K562 (cell line): ENCODE results near the gene IL17RA. TPM values are rescaled to one million over a fixed set of nuclear protein-coding genes. Genes with fewer than 3 reads are reported as not detected.

ENCODE experiments used
- ATAC-seq: fragments of 200-7000 bp; cut with Tn5 transposase; 3 replicates; pipeline ENCODE4 v1.9.1; 2020; ENCODE audit warnings: moderate library complexity
- BruUV-seq: library from RNA; stranded (reverse); fragments of 400-500 nt; replicated peaks from 2 replicates; lab custom pipeline; 2021; lab: Mats Ljungman, UMichigan
- CTCF ChIA-PET: fragments of 300-600 bp; formaldehyde crosslinking; extraction: SDS; loops from one replicate; lab custom pipeline; 2021; ENCODE audit warnings: low intra/inter-chr PET ratio; lab: Yijun Ruan, JAX
- POLR2A ChIA-PET: fragments of 300-600, 350-650 bp; sonication (Branson Sonifier 250); formaldehyde crosslinking; extraction: SDS; loops from one replicate; lab custom pipeline; 2021; ENCODE audit warnings: antibody characterized with exemption, inconsistent platforms; lab: Yijun Ruan, JAX
- DNase-seq, 4 experiments: peaks; one replicate each; pipeline versions ENCODE4 v3.0.0 to v3.0.0-alpha.2; 2011 to 2018; ENCODE audit warnings: low spot score in 3 of 4, mixed read lengths in 3 of 4; ENCODE audit errors: extremely low read depth in 1 of 4
- FAIRE-seq: peaks from 2 replicates; lab custom pipeline; 2011; peaks lifted over from hg19 to GRCh38; lab: Jason Lieb, UNC
- H2AFZ ChIP-seq: 2 replicates; pipeline ENCODE4 v1.6.0; 2011; ENCODE audit warnings: low read depth, low read length, control low read depth, inconsistent platforms
- H3K27ac ChIP-seq: fragments of 200-600 bp; 3 replicates; pipeline ENCODE4 v1.8.0; 2011; ENCODE audit warnings: low read depth, mild to moderate bottlenecking, control low read depth, inconsistent platforms, low read length, moderate library complexity, mixed read lengths; ENCODE audit errors: extremely low read depth
- H3K27me3 ChIP-seq, 2 experiments: fragments of 300-600 bp in 1 of 2; 2 replicates in 1 of 2; 3 replicates in 1 of 2; pipeline versions ENCODE4 v1.6.0 to v1.8.0; 2011; ENCODE audit warnings: inconsistent platforms in 2 of 2, low read length in 2 of 2, mild to moderate bottlenecking in 1 of 2, mixed read lengths in 1 of 2, moderate library complexity in 1 of 2; ENCODE audit not compliant: control insufficient read depth in 2 of 2, insufficient read depth in 2 of 2
- H3K36me3 ChIP-seq: fragments of 300-600 bp; 3 replicates; pipeline ENCODE4 v1.8.0; 2011; ENCODE audit warnings: mild to moderate bottlenecking, low read length, inconsistent platforms; ENCODE audit not compliant: control insufficient read depth, insufficient read depth
- H3K4me1 ChIP-seq, 2 experiments: fragments of 200-600 bp in 1 of 2; replicated peaks in 1 of 2; 2 replicates in 1 of 2; 3 replicates in 1 of 2; pipeline versions ENCODE4 v1.5.1 to v1.8.0; 2011; ENCODE audit warnings: inconsistent platforms in 2 of 2, low read length in 2 of 2, mild to moderate bottlenecking in 1 of 2, mixed read lengths in 1 of 2, moderate library complexity in 1 of 2; ENCODE audit not compliant: control insufficient read depth in 2 of 2, insufficient read depth in 2 of 2
- H3K4me2 ChIP-seq: 2 replicates; pipeline ENCODE4 v1.6.1; 2011; ENCODE audit warnings: low read length, control low read depth, inconsistent platforms, mixed read lengths; ENCODE audit not compliant: insufficient read depth
- H3K4me3 ChIP-seq: fragments of 200-600 bp; sonication (generic), shearing (Covaris generic); 2 replicates; pipeline ENCODE4 v1.5.1; 2016; ENCODE audit warnings: control low read depth, inconsistent platforms
- H3K79me2 ChIP-seq: fragments of 200-600 bp; 3 replicates; pipeline ENCODE4 v1.8.0; 2011; ENCODE audit warnings: low read length, inconsistent platforms; ENCODE audit not compliant: control insufficient read depth, insufficient read depth
- H3K9ac ChIP-seq, 2 experiments: 2 replicates each; pipeline versions ENCODE4 v1.6.0 to v1.6.1; 2011; ENCODE audit warnings: low read depth in 2 of 2, low read length in 2 of 2, control low read depth in 1 of 2, inconsistent platforms in 1 of 2, mild to moderate bottlenecking in 1 of 2, mixed read lengths in 1 of 2; ENCODE audit not compliant: insufficient read depth in 1 of 2
- H3K9me1 ChIP-seq: one replicate; pipeline ENCODE4 v1.6.0; 2011; ENCODE audit warnings: inconsistent platforms, mild to moderate bottlenecking, low read length, moderate library complexity; ENCODE audit not compliant: control insufficient read depth, insufficient read depth
- H3K9me3 ChIP-seq: replicated peaks from 2 replicates; pipeline ENCODE4 v1.5.1; 2011; ENCODE audit warnings: low read depth, low read length, inconsistent platforms; ENCODE audit not compliant: control insufficient read depth, insufficient read depth
- H4K20me1 ChIP-seq: replicated peaks from 2 replicates; pipeline ENCODE4 v1.6.1; 2011; ENCODE audit warnings: low read length, inconsistent platforms, mixed read lengths; ENCODE audit not compliant: control insufficient read depth, insufficient read depth
- ARID4B ChIP-seq: sonication (generic); formaldehyde crosslinking; IDR thresholded peaks from 2 replicates; pipeline ENCODE4 v1.8.0; 2022; ENCODE audit warnings: mild to moderate bottlenecking, missing genetic modification reagents
- ILK ChIP-seq: fragments of 450-650 bp; IDR thresholded peaks from 2 replicates; pipeline ENCODE4 v1.6.1; 2016; ENCODE audit warnings: missing genetic modification characterization, low read depth, mild to moderate bottlenecking, missing compliant biosample characterization, moderate library complexity, borderline replicate concordance
- PCBP1 ChIP-seq: fragments of 200-400 bp; formaldehyde crosslinking; IDR thresholded peaks from 2 replicates; pipeline ENCODE4 v1.6.1; 2018; ENCODE audit warnings: mild to moderate bottlenecking, low read depth, low read length; ENCODE audit not compliant: poor library complexity, severe bottlenecking
- WGBS: fragments of 100-300 bp; shearing (Covaris generic); methylation state at CpG from one replicate; pipeline ENCODE4 v1.1.6; 2016; ENCODE audit warnings: low coverage, mixed read lengths; ENCODE audit not compliant: insufficient coverage; ENCODE audit errors: missing lambda C conversion rate; 5-methylcytosine and 5-hydroxymethylcytosine counted together
- in situ Hi-C: fragments of 300-500 bp; cut with MboI; formaldehyde crosslinking; loops from 4 replicates; pipeline ENCODE4 v1.15.0; 2018; ENCODE audit warnings: inconsistent platforms, mixed read lengths
- intact Hi-C: fragments of 100-400 bp; cut with micrococcal nuclease; formaldehyde crosslinking; loops from 2 replicates; pipeline ENCODE4 v1.14.2; 2022
- polyA plus RNA-seq, 8 experiments: library from polyadenylated mRNA; depleted of rRNA in 4 of 8; stranded (reverse) in 5 of 8; unstranded in 3 of 8; fragments of >200 nt; fragmentation: Nextera tagmentation in 2 of 8; fragmentation: Illumina TruSeq in 1 of 8; extraction: Ambion mirVana in 2 of 8; extraction: Trizol in 1 of 8; gene quantifications; 2 replicates each; pipeline versions ENCODE4 v1.2.1 to v1.2.3, GENCODE V29; 2011 to 2014; ENCODE audit warnings: inconsistent platforms in 1 of 8, missing spikeins in 1 of 8
- total RNA-seq, 7 experiments: library from RNA; depleted of rRNA in 6 of 7; stranded (reverse); fragments of >200 nt in 6 of 7; fragmentation: Illumina TruSeq in 2 of 7; extraction: Trizol in 2 of 7; gene quantifications; 2 replicates each; pipeline versions ENCODE4 v1.2.1 to v1.2.3, GENCODE V29; 2011 to 2021; ENCODE audit warnings: low replicate concordance in 1 of 7
- TF ChIP-seq, protein P1 (sequence below), 2 experiments: IDR thresholded peaks; 2 replicates each; pipeline ENCODE4 v1.6.1; 2011; ENCODE audit warnings: borderline replicate concordance in 1 of 2, control low read depth in 1 of 2, low read depth in 1 of 2, low read length in 1 of 2, mild to moderate bottlenecking in 1 of 2, mixed read lengths in 1 of 2, moderate library complexity in 1 of 2; ENCODE audit not compliant: insufficient read depth in 1 of 2, insufficient read length in 1 of 2, poor library complexity in 1 of 2, severe bottlenecking in 1 of 2; ENCODE audit errors: extremely low read depth in 1 of 2

Gene IL17RA
- total and polyA plus RNA-seq, 9 of the 15 experiments (the other 6 are each of a cell fraction or from before 2014, with no cell fraction given), result 0.17 to 11.8 (median 3.7) TPM

- 0 out of 2 replicates have a peak, but pooled peaks have one; percentile 48 for TF ChIP-seq ARID4B (CRISPR knock-in tag)
These were observed 35.5 kb downstream of the IL17RA start (continued) for GRCh38 chr22:17120281-17120680.

DNA sequence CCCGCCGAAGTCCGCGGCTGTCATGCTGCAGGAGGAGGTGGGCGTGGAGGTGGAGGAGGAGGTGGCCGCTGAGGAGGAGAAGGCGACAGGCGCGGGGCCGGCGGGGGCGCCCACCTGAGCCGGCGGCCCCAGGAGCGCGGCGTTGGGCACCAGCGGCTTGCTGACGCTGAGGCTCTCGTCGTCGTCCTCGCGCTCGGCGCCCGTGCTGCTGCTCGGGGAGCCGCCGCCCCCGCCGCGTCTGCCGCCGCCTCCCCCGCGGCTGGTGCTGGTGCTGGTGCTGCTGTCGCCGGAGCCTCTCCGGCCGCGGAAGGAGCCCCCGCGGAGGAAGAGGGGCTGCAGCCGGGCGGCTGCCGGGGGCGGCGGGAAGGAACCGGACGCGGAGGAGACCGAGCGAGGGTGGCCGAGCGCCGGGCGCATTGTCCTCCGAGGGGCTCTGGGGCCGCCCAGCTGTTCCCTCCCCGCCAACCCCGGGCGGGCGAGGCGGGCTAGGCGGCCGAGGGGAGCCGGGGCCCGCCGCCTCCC is 36.0 kb downstream of the IL17RA start:
- Histone ChIP-seq H3K4me1 (peaks cover 0 to 25% of the 10 kb centered on the region in 2 experiments; a peak in 2 of 5 replicates), H3K27ac (no peak overlapping the region), H3K9ac (no peak overlapping the region), H2AFZ (no peak overlapping the region), H3K36me3 (no peaks in the 10 kb centered on the region), H3K9me1 (no peaks in the 10 kb centered on the region), H4K20me1 (peaks cover 13% of the 10 kb centered on the region), H3K27me3 (peaks cover 31 to 66% of the 10 kb centered on the region in 2 experiments), H3K4me3 (peak overlapping the region; percentile 26), H3K79me2 (no peaks in the 10 kb centered on the region), H3K9me3 (no peaks in the 10 kb centered on the region), H3K4me2 (no peak overlapping the region)
- WGBS, result 4% methylated on average over 18 of the region's 70 CpGs
- ATAC-seq (peak; percentile 22), DNase-seq (peak in 3 of 4 experiments; percentile 20 to 40 (median 36)), FAIRE-seq (no peak)
- ChIA-PET CTCF (no interaction called here), POLR2A (no interaction called here)
- TF ChIP-seq PCBP1 (peak; percentile 40), ILK (no peak)
- TF ChIP-seq, protein P1, sequence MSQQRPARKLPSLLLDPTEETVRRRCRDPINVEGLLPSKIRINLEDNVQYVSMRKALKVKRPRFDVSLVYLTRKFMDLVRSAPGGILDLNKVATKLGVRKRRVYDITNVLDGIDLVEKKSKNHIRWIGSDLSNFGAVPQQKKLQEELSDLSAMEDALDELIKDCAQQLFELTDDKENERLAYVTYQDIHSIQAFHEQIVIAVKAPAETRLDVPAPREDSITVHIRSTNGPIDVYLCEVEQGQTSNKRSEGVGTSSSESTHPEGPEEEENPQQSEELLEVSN (IDR thresholded peaks at IDR 0.05; ENCODE audit: borderline replicate concordance in 1 of 2, extremely low read depth in 1 of 2, insufficient read depth in 1 of 2, insufficient read length in 1 of 2, low read depth in 1 of 2, low read length in 1 of 2, poor library complexity in 1 of 2, severe bottlenecking in 1 of 2), result peak in 1 of 2 experiments; percentile 12
- no TSS peak for BruUV-seq
- intact Hi-C loops (loop anchor here (5.0 kb wide), 1 partner anchor 52 kb away; no protein-coding TSS in a partner anchor), in situ Hi-C loops (no loop called here)
